ENCODE results near the gene SLBP.

GRCh38 chr4:1654216-1654955 lies 57.7 kb downstream of the SLBP start:
- TF ChIP-seq YY1 (IDR thresholded peaks at IDR 0.05; ENCODE audit: insufficient read depth, insufficient read length) = no peak
- no peak for TF ChIP-seq ZNF274 (IDR thresholded peaks at IDR 0.05; ENCODE audit: low read depth, low read length)
- no peak for TF ChIP-seq SUZ12 (IDR thresholded peaks at IDR 0.05; ENCODE audit: extremely low read depth, insufficient read depth, insufficient read length)
